Measurements from ENCODE around the gene AQP4. TPM values are rescaled to one million over a fixed set of nuclear protein-coding genes. Genes with fewer than 3 reads are reported as not detected.

AQP4 gene
- total and polyA plus RNA-seq, 2 donors (not counting 1 experiment from before 2014, with no cell fraction given) = not detected

- TF ChIP-seq EZH2 (IDR thresholded peaks at IDR 0.05; ENCODE audit: low read length, missing control alignments) = no peak
- TF ChIP-seq, protein P1, sequence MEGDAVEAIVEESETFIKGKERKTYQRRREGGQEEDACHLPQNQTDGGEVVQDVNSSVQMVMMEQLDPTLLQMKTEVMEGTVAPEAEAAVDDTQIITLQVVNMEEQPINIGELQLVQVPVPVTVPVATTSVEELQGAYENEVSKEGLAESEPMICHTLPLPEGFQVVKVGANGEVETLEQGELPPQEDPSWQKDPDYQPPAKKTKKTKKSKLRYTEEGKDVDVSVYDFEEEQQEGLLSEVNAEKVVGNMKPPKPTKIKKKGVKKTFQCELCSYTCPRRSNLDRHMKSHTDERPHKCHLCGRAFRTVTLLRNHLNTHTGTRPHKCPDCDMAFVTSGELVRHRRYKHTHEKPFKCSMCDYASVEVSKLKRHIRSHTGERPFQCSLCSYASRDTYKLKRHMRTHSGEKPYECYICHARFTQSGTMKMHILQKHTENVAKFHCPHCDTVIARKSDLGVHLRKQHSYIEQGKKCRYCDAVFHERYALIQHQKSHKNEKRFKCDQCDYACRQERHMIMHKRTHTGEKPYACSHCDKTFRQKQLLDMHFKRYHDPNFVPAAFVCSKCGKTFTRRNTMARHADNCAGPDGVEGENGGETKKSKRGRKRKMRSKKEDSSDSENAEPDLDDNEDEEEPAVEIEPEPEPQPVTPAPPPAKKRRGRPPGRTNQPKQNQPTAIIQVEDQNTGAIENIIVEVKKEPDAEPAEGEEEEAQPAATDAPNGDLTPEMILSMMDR (conservative IDR thresholded peaks at IDR 0.05 in 1 of 2, IDR thresholded peaks at IDR 0.05 in 1 of 2; ENCODE audit: low read depth in 1 of 2, low read length in 2 of 2) = no peak
- Histone ChIP-seq H3K79me2 (ENCODE audit: control insufficient read depth, insufficient read depth, low read length) (no peaks in the 10 kb centered on the region), H4K20me1 (ENCODE audit: control insufficient read depth, extremely low read depth, insufficient read depth, low read length) (no peaks in the 10 kb centered on the region), H3K27ac (ENCODE audit: insufficient read depth, low read length) (no peak overlapping the region), H3K27me3 (ENCODE audit: control insufficient read depth, insufficient read depth, low read length) (no peaks in the 10 kb centered on the region), H3K4me1 (ENCODE audit: control insufficient read depth, extremely low read depth, insufficient read depth, low read length) (no peaks in the 10 kb centered on the region), H3K36me3 (ENCODE audit: control insufficient read depth, insufficient read depth, low read length) (no peaks in the 10 kb centered on the region), H3K9me3 (ENCODE audit: control insufficient read depth, insufficient read depth, low read depth, low read length) (no peaks in the 10 kb centered on the region), H3K4me2 (ENCODE audit: extremely low read depth, insufficient read depth, low read length) (no peak overlapping the region), H3K4me3 (replicated peaks in 1 of 4; ENCODE audit: control extremely low read depth in 1 of 4, insufficient read depth in 1 of 4, low read depth in 3 of 4, low read length in 4 of 4) (no peak overlapping the region), H3K9ac (ENCODE audit: insufficient read depth, low read length) (no peak overlapping the region), H2AFZ (ENCODE audit: low read length) (no peak overlapping the region)
- DNase-seq (ENCODE audit: low read depth in 2 of 2) = peak in 1 of 2 donors; percentile 0
Measured at GRCh38 chr18:26868968-26869586, 3.6 kb upstream of the AQP4 start.

DNA sequence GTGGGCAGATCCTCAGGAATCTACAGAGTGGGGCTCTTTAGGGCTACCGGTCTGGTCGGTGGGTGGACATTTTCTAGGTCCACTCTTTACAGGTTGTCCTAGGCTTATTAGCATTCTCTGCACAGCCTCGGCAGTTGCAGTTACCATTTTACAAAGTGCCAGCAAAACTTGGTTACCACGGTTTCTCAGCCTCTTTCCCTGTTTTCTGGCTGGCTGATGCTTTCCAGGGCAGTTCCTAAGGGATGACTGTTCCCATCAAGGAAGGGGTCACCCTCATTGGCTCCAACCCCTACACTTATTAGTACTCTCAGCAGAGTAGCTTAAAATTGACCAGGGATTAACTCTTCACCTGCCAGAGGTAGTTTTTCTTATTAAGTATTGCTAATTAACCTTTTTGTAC lies 2.0 kb upstream of the AQP4 start:
- no peak overlapping the region for H3K9ac ChIP-seq (ENCODE audit: insufficient read depth, low read length)
- no peaks in the 10 kb centered on the region for H3K27me3 ChIP-seq (ENCODE audit: control insufficient read depth, insufficient read depth, low read length)
- no peaks in the 10 kb centered on the region for H3K9me3 ChIP-seq (ENCODE audit: control insufficient read depth, insufficient read depth, low read depth, low read length)
- H3K36me3 ChIP-seq (ENCODE audit: control insufficient read depth, insufficient read depth, low read length) = no peaks in the 10 kb centered on the region
- DNase-seq (ENCODE audit: low read depth in 2 of 2) = no peak
- TF ChIP-seq, protein P1 (conservative IDR thresholded peaks at IDR 0.05 in 1 of 2, IDR thresholded peaks at IDR 0.05 in 1 of 2; ENCODE audit: low read depth in 1 of 2, low read length in 2 of 2) = no peak
- TF ChIP-seq EZH2 (IDR thresholded peaks at IDR 0.05; ENCODE audit: low read length, missing control alignments) = no peak
- no peaks in the 10 kb centered on the region for H4K20me1 ChIP-seq (ENCODE audit: control insufficient read depth, extremely low read depth, insufficient read depth, low read length)
- no peak overlapping the region for H3K4me3 ChIP-seq (replicated peaks in 1 of 4; ENCODE audit: control extremely low read depth in 1 of 4, insufficient read depth in 1 of 4, low read depth in 3 of 4, low read length in 4 of 4)
- H3K27ac ChIP-seq (ENCODE audit: insufficient read depth, low read length) = no peak overlapping the region
- H3K4me2 ChIP-seq (ENCODE audit: extremely low read depth, insufficient read depth, low read length) = no peak overlapping the region
- H3K4me1 ChIP-seq (ENCODE audit: control insufficient read depth, extremely low read depth, insufficient read depth, low read length) = no peaks in the 10 kb centered on the region
- no peaks in the 10 kb centered on the region for H3K79me2 ChIP-seq (ENCODE audit: control insufficient read depth, insufficient read depth, low read length)
- H2AFZ ChIP-seq (ENCODE audit: low read length) = no peak overlapping the region

DNA sequence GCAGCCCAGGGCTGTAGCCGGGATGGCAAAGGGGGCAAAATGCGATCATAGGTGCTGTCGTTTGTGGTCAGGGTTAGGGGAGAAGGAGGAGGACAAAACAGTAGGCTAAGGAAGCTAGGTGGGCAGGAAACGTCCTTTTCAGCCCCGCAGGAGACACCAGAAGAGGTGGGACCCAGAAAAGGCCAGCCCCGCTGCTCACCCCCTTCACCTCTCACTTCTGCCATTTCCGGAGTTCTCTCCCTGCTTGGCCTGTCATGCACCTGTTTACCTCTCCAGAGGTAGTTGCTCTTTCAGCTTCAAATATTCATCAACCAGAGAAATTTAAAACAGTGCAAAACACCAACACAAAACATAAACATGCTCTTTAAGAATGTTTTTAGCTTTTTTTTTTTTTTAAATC lies 849 bp downstream of the AQP4 start:
- H3K9me3 ChIP-seq (ENCODE audit: control insufficient read depth, insufficient read depth, low read depth, low read length) = no peaks in the 10 kb centered on the region

More for the DNA sequence above, 849 bp downstream of the AQP4 start:
- no peak for DNase-seq (ENCODE audit: low read depth in 2 of 2)
- no peak overlapping the region for H2AFZ ChIP-seq (ENCODE audit: low read length)
- H4K20me1 ChIP-seq (ENCODE audit: control insufficient read depth, extremely low read depth, insufficient read depth, low read length) = no peaks in the 10 kb centered on the region
- H3K27me3 ChIP-seq (ENCODE audit: control insufficient read depth, insufficient read depth, low read length) = no peaks in the 10 kb centered on the region
- no peaks in the 10 kb centered on the region for H3K4me1 ChIP-seq (ENCODE audit: control insufficient read depth, extremely low read depth, insufficient read depth, low read length)
- no peak for TF ChIP-seq EZH2 (IDR thresholded peaks at IDR 0.05; ENCODE audit: low read length, missing control alignments)
- TF ChIP-seq, protein P1 (conservative IDR thresholded peaks at IDR 0.05 in 1 of 2, IDR thresholded peaks at IDR 0.05 in 1 of 2; ENCODE audit: low read depth in 1 of 2, low read length in 2 of 2) = no peak
- H3K36me3 ChIP-seq (ENCODE audit: control insufficient read depth, insufficient read depth, low read length) = no peaks in the 10 kb centered on the region
- H3K9ac ChIP-seq (ENCODE audit: insufficient read depth, low read length) = no peak overlapping the region
- H3K4me2 ChIP-seq (ENCODE audit: extremely low read depth, insufficient read depth, low read length) = no peak overlapping the region
- H3K4me3 ChIP-seq (replicated peaks in 1 of 4; ENCODE audit: control extremely low read depth in 1 of 4, insufficient read depth in 1 of 4, low read depth in 3 of 4, low read length in 4 of 4) = no peak overlapping the region
- no peak overlapping the region for H3K27ac ChIP-seq (ENCODE audit: insufficient read depth, low read length)
- H3K79me2 ChIP-seq (ENCODE audit: control insufficient read depth, insufficient read depth, low read length) = no peaks in the 10 kb centered on the region

Data from fibroblast of lung (primary cell).